Neuronal stem cell (in vitro differentiated cells): ENCODE measurements around the gene TACC2.
A peak's percentile ranks its signal among the peaks of the same experiment; 100 is the strongest.

ENCODE experiments used
- DNase-seq: peaks from one replicate; pipeline ENCODE4 v3.0.0-alpha.2; 2013; ENCODE audit warnings: low spot score
- H2AFZ ChIP-seq: one replicate; pipeline ENCODE4 v1.6.1; 2013; ENCODE audit warnings: mild to moderate bottlenecking, low read length, inconsistent platforms
- H2AK5ac ChIP-seq: 2 replicates; pipeline ENCODE4 v1.6.1; 2013; ENCODE audit warnings: low read depth, mild to moderate bottlenecking, inconsistent platforms, low read length, moderate library complexity, mixed read lengths
- H2BK120ac ChIP-seq: 2 replicates; pipeline ENCODE4 v1.6.1; 2013; ENCODE audit warnings: low read depth, mild to moderate bottlenecking, inconsistent platforms, low read length, moderate library complexity, mixed read lengths
- H2BK12ac ChIP-seq: one replicate; pipeline ENCODE4 v1.6.1; 2013; ENCODE audit warnings: low read length, inconsistent platforms
- H2BK15ac ChIP-seq: 2 replicates; pipeline ENCODE4 v1.6.1; 2013; ENCODE audit warnings: mild to moderate bottlenecking, low read length, inconsistent platforms, mixed read lengths
- H2BK5ac ChIP-seq: one replicate; pipeline ENCODE4 v1.6.1; 2013; ENCODE audit warnings: inconsistent platforms, mild to moderate bottlenecking, low read length, moderate library complexity
- H3K14ac ChIP-seq: one replicate; pipeline ENCODE4 v1.6.1; 2013; ENCODE audit warnings: low read length, inconsistent platforms
- H3K18ac ChIP-seq: 2 replicates; pipeline ENCODE4 v1.6.1; 2013; ENCODE audit warnings: low read length, inconsistent platforms
- H3K23ac ChIP-seq: 2 replicates; pipeline ENCODE4 v1.6.1; 2013; ENCODE audit warnings: low read depth, mild to moderate bottlenecking, mixed read lengths, low read length, inconsistent platforms; ENCODE audit not compliant: poor library complexity
- H3K27ac ChIP-seq: replicated peaks from 3 replicates; pipeline ENCODE4 v1.5.1; 2013; ENCODE audit warnings: low read length, inconsistent platforms
- H3K27me3 ChIP-seq, 3 experiments: 2 replicates each; pipeline ENCODE4 v1.6.1; 2013; ENCODE audit warnings: low read length in 3 of 3, mild to moderate bottlenecking in 2 of 3, inconsistent platforms in 1 of 3, low read depth in 1 of 3, mixed read lengths in 1 of 3, moderate library complexity in 1 of 3; ENCODE audit not compliant: control insufficient read depth in 3 of 3, insufficient read depth in 3 of 3
- H3K36me3 ChIP-seq, 2 donors: replicated peaks in 1 of 2; 2 replicates each; pipeline ENCODE4 v1.6.1; 2013; ENCODE audit warnings: low read length in 2 of 2; ENCODE audit not compliant: control insufficient read depth in 2 of 2, insufficient read depth in 2 of 2
- H3K4ac ChIP-seq: 2 replicates; pipeline ENCODE4 v1.6.1; 2013; ENCODE audit warnings: inconsistent platforms, mild to moderate bottlenecking, low read length, moderate library complexity
- H3K4me1 ChIP-seq, 2 donors: 1 replicate in 1 of 2; 2 replicates in 1 of 2; pipeline ENCODE4 v1.6.1; 2013; ENCODE audit warnings: low read length in 2 of 2, low read depth in 1 of 2; ENCODE audit not compliant: control insufficient read depth in 2 of 2, insufficient read depth in 1 of 2
- H3K4me2 ChIP-seq: one replicate; pipeline ENCODE4 v1.6.1; 2013; ENCODE audit warnings: mild to moderate bottlenecking, low read length, inconsistent platforms; ENCODE audit not compliant: insufficient read depth, poor library complexity, severe bottlenecking
- H3K4me3 ChIP-seq, 2 donors: 2 replicates each; pipeline ENCODE4 v1.5.1; 2013; ENCODE audit warnings: low read length in 2 of 2, mild to moderate bottlenecking in 2 of 2, inconsistent platforms in 1 of 2, moderate library complexity in 1 of 2
- H3K79me1 ChIP-seq: one replicate; pipeline ENCODE4 v1.6.1; 2013; ENCODE audit warnings: low read depth, mild to moderate bottlenecking, inconsistent platforms, low read length, moderate library complexity
- H3K9ac ChIP-seq: one replicate; pipeline ENCODE4 v1.6.1; 2013; ENCODE audit warnings: mild to moderate bottlenecking, low read depth, low read length, inconsistent platforms; ENCODE audit not compliant: poor library complexity
- H3K9me3 ChIP-seq, 2 donors: replicated peaks in 1 of 2; 2 replicates each; pipeline versions ENCODE3 to v1.6.1; 2013; ENCODE audit warnings: low read length in 2 of 2, mild to moderate bottlenecking in 2 of 2, inconsistent platforms in 1 of 2, low read depth in 1 of 2, mixed read lengths in 1 of 2, moderate library complexity in 1 of 2; ENCODE audit not compliant: control insufficient read depth in 2 of 2, insufficient read depth in 1 of 2
- H4K8ac ChIP-seq: one replicate; pipeline ENCODE4 v1.6.1; 2013; ENCODE audit warnings: low read depth, mild to moderate bottlenecking, inconsistent platforms, low read length, moderate library complexity
- H4K91ac ChIP-seq: one replicate; pipeline ENCODE4 v1.6.1; 2013; ENCODE audit warnings: low read length, low read depth, mild to moderate bottlenecking, inconsistent platforms; ENCODE audit not compliant: poor library complexity
- WGBS, 2 donors: extraction: QIAGEN DNeasy Blood & Tissue Kit; methylation state at CpG; one replicate each; pipeline ENCODE4 v1.1.7; 2013; ENCODE audit warnings: missing lambda C conversion rate in 2 of 2, mixed read lengths in 1 of 2; ENCODE audit not compliant: insufficient read length in 2 of 2, insufficient replicate concordance in 1 of 2; ENCODE audit errors: extremely low coverage in 2 of 2; 5-methylcytosine and 5-hydroxymethylcytosine counted together

The TACC2 gene

GRCh38 chr10:121975295-121976086 is 13.5 kb upstream of the TACC2 start:
- peak overlapping the region; percentile 99 for H2AFZ ChIP-seq
- peak overlapping the region; percentile 87 for H3K4me2 ChIP-seq
- peak overlapping the region; percentile 92 to 99 for H3K4me3 ChIP-seq
- H4K8ac ChIP-seq: no peak overlapping the region
- H3K27me3 ChIP-seq: no peaks in the 10 kb centered on the region
- peak overlapping the region; percentile 96 for H2BK5ac ChIP-seq
- peak overlapping the region; percentile 99 for H3K4ac ChIP-seq
- H3K79me1 ChIP-seq: no peaks in the 10 kb centered on the region
- H2BK120ac ChIP-seq: no peak overlapping the region
- H4K91ac ChIP-seq: peak overlapping the region; percentile 61
- peak overlapping the region; percentile 89 for H3K23ac ChIP-seq
- peak overlapping the region; percentile 63 for H3K9ac ChIP-seq
- peak overlapping the region; percentile 95 for H2AK5ac ChIP-seq
- H3K18ac ChIP-seq: peak overlapping the region; percentile 97
- H3K14ac ChIP-seq: no peak overlapping the region
- H2BK15ac ChIP-seq: no peak overlapping the region
- peaks cover 1 to 28% of the 10 kb centered on the region in 2 donors for H3K36me3 ChIP-seq
- H2BK12ac ChIP-seq: no peak overlapping the region
- peaks cover 5 to 8% of the 10 kb centered on the region in 2 donors for H3K4me1 ChIP-seq
- WGBS, 2 donors: no CpG with 5 or more reads among the region's 21 CpGs
- H3K27ac ChIP-seq: peak overlapping the region; percentile 94
- DNase-seq: no peak
- H3K9me3 ChIP-seq: peaks cover 8 to 15% of the 10 kb centered on the region in 2 donors

GRCh38 chr10:121976607-121977006 is 12.4 kb upstream of the TACC2 start:
- H3K4me3 ChIP-seq: no peak overlapping the region
- no peak for DNase-seq
- H3K27ac ChIP-seq: no peak overlapping the region
- H3K9me3 ChIP-seq: peaks cover 8 to 15% of the 10 kb centered on the region in 2 donors
- H2BK12ac ChIP-seq: no peak overlapping the region
- peaks cover 0 to 19% of the 10 kb centered on the region in 2 donors for H3K36me3 ChIP-seq
- no peak overlapping the region for H2BK120ac ChIP-seq
- WGBS, 2 donors: no CpG with 5 or more reads among the region's 6 CpGs
- no peaks in the 10 kb centered on the region for H3K79me1 ChIP-seq
- no peak overlapping the region for H3K23ac ChIP-seq
- peaks cover 5 to 8% of the 10 kb centered on the region in 2 donors for H3K4me1 ChIP-seq
- no peak overlapping the region for H2BK5ac ChIP-seq
- H2BK15ac ChIP-seq: no peak overlapping the region
- H3K18ac ChIP-seq: no peak overlapping the region
- no peak overlapping the region for H4K91ac ChIP-seq
- no peak overlapping the region for H3K4ac ChIP-seq
- no peak overlapping the region for H3K9ac ChIP-seq
- H2AFZ ChIP-seq: no peak overlapping the region
- no peak overlapping the region for H4K8ac ChIP-seq
- H2AK5ac ChIP-seq: no peak overlapping the region
- H3K4me2 ChIP-seq: no peak overlapping the region
- no peak overlapping the region for H3K14ac ChIP-seq
- no peaks in the 10 kb centered on the region for H3K27me3 ChIP-seq

- no peak overlapping the region for H3K4me3 ChIP-seq
- H2BK15ac ChIP-seq: no peak overlapping the region
- no peak overlapping the region for H3K23ac ChIP-seq
- H3K14ac ChIP-seq: peak overlapping the region; percentile 17
- H3K4ac ChIP-seq: no peak overlapping the region
- no peak for DNase-seq
- no peaks in the 10 kb centered on the region for H3K27me3 ChIP-seq
- H2AK5ac ChIP-seq: no peak overlapping the region
- no CpG with 5 or more reads among the region's 26 CpGs for WGBS, 2 donors
- no peak overlapping the region for H3K9ac ChIP-seq
- peak overlapping the region; percentile 25 for H3K18ac ChIP-seq
- H2BK120ac ChIP-seq: no peak overlapping the region
- H3K27ac ChIP-seq: no peak overlapping the region
- H4K91ac ChIP-seq: no peak overlapping the region
- H2BK5ac ChIP-seq: no peak overlapping the region
- H3K36me3 ChIP-seq: peaks cover 0 to 2% of the 10 kb centered on the region in 2 donors
- no peak overlapping the region for H2BK12ac ChIP-seq
- H3K4me2 ChIP-seq: no peak overlapping the region
- no peak overlapping the region for H4K8ac ChIP-seq
- peaks cover 8 to 15% of the 10 kb centered on the region in 2 donors for H3K9me3 ChIP-seq
- H3K79me1 ChIP-seq: no peaks in the 10 kb centered on the region
- H2AFZ ChIP-seq: no peak overlapping the region
- peaks cover 2 to 6% of the 10 kb centered on the region in 2 donors for H3K4me1 ChIP-seq
These were observed 10.5 kb upstream of the TACC2 start for GRCh38 chr10:121978511-121978910.

GRCh38 chr10:121981346-121981745 is 7.6 kb upstream of the TACC2 start:
- Histone ChIP-seq H3K27me3 (no peaks in the 10 kb centered on the region), H3K9ac (no peak overlapping the region), H2BK12ac (no peak overlapping the region), H3K14ac (no peak overlapping the region), H2BK5ac (no peak overlapping the region), H3K4me2 (no peak overlapping the region), H3K18ac (no peak overlapping the region), H4K91ac (no peak overlapping the region), H3K27ac (no peak overlapping the region), H3K79me1 (no peaks in the 10 kb centered on the region), H3K23ac (no peak overlapping the region), H3K4ac (no peak overlapping the region), H2BK15ac (no peak overlapping the region), H4K8ac (no peak overlapping the region), H3K4me3 (no peak overlapping the region), H2BK120ac (no peak overlapping the region), H2AFZ (no peak overlapping the region), H2AK5ac (no peak overlapping the region), H3K36me3 (no peaks in the 10 kb centered on the region), H3K4me1 (no peaks in the 10 kb centered on the region), H3K9me3 (peaks cover 8% of the 10 kb centered on the region in 2 donors)
- DNase-seq: no peak
- WGBS, 2 donors: no CpG with 5 or more reads among the region's 2 CpGs
